ENCODE data around the gene LPCAT1. TPM values are rescaled to one million over a fixed set of nuclear protein-coding genes. Genes with fewer than 3 reads are reported as not detected.

Gene LPCAT1
- total RNA-seq, 1 donor from 2014 or later: 25.3 TPM

GRCh38 chr5:1494780-1495524, 28.8 kb downstream of the LPCAT1 start:
- no peak for DNase-seq (ENCODE audit: low read depth)
- no peak overlapping the region for H3K4me3 ChIP-seq (ENCODE audit: low read depth, low read length)
- no peak for TF ChIP-seq CTCF (IDR thresholded peaks at IDR 0.05; ENCODE audit: insufficient read depth, low read length, severe bottlenecking)
- H3K36me3 ChIP-seq (ENCODE audit: control insufficient read depth, insufficient read depth, low read length): peaks cover 15% of the 10 kb centered on the region
- H3K27me3 ChIP-seq (ENCODE audit: control insufficient read depth, insufficient read depth, low read length): no peaks in the 10 kb centered on the region
- no peak for FAIRE-seq

GRCh38 chr5:1493941-1494340, 29.8 kb downstream of the LPCAT1 start:
- no peaks in the 10 kb centered on the region for H3K27me3 ChIP-seq (ENCODE audit: control insufficient read depth, insufficient read depth, low read length)
- FAIRE-seq (no peak), DNase-seq (ENCODE audit: low read depth) (no peak)
- TF ChIP-seq CTCF (IDR thresholded peaks at IDR 0.05; ENCODE audit: insufficient read depth, low read length, severe bottlenecking): no peak
- H3K4me3 ChIP-seq (ENCODE audit: low read depth, low read length): no peak overlapping the region
- H3K36me3 ChIP-seq (ENCODE audit: control insufficient read depth, insufficient read depth, low read length): peaks cover 12% of the 10 kb centered on the region

DNA sequence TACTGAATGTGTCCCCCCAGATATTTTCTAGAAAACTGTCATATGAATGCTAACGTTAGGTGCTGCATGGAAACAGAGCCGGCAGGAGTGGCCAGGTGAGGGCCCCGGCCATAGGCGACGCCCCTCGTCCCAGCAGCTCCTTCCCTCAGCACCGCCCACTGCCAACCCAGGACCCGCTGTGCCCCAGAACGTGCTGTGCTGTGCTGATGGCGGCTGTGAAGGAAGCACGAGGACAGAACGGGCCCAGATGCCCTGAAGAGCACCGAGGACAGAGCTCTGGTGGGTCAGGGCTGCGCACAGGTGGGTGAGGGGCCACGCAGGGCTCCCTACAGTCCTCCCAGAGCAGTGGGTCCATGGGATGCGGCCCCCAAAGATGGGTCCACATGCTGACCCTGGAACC, 30.3 kb downstream of the LPCAT1 start:
- Histone ChIP-seq H3K27me3 (ENCODE audit: control insufficient read depth, insufficient read depth, low read length) (no peaks in the 10 kb centered on the region), H3K4me3 (ENCODE audit: low read depth, low read length) (no peak overlapping the region), H3K36me3 (ENCODE audit: control insufficient read depth, insufficient read depth, low read length) (peaks cover 12% of the 10 kb centered on the region)
- DNase-seq (ENCODE audit: low read depth) (no peak), FAIRE-seq (no peak)
- TF ChIP-seq CTCF (IDR thresholded peaks at IDR 0.05; ENCODE audit: insufficient read depth, low read length, severe bottlenecking): no peak

DNA sequence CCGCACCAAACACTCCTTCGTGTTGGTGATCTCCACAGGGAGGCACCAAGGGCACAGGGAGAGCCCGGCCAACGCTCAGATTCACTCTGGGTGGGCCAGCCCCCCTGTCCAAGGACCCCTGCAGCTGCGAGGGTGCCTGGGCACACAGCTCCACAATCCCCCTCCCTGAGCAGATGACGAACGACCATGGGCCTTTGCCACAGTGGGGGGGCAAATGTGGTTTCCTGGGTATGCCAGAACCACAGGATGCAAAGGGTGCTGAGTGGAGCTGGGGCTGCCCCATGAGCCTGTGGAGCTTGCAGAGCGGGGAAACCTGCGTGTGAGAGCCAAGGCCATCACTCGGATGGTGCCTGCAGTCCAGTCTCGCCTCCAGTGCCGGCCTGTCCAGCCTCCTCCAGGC, 31.0 kb downstream of the LPCAT1 start:
- DNase-seq (ENCODE audit: low read depth) (no peak), FAIRE-seq (no peak)
- Histone ChIP-seq H3K36me3 (ENCODE audit: control insufficient read depth, insufficient read depth, low read length) (peaks cover 13% of the 10 kb centered on the region), H3K27me3 (ENCODE audit: control insufficient read depth, insufficient read depth, low read length) (no peaks in the 10 kb centered on the region), H3K4me3 (ENCODE audit: low read depth, low read length) (no peak overlapping the region)
- no peak for TF ChIP-seq CTCF (IDR thresholded peaks at IDR 0.05; ENCODE audit: insufficient read depth, low read length, severe bottlenecking)

- H3K36me3 ChIP-seq (ENCODE audit: control insufficient read depth, insufficient read depth, low read length): peaks cover 19% of the 10 kb centered on the region
- H3K4me3 ChIP-seq (ENCODE audit: low read depth, low read length): no peak overlapping the region
- no peak for TF ChIP-seq CTCF (IDR thresholded peaks at IDR 0.05; ENCODE audit: insufficient read depth, low read length, severe bottlenecking)
- FAIRE-seq: no peak
- no peak for DNase-seq (ENCODE audit: low read depth)
- no peaks in the 10 kb centered on the region for H3K27me3 ChIP-seq (ENCODE audit: control insufficient read depth, insufficient read depth, low read length)
Observed at GRCh38 chr5:1490376-1490775, 33.4 kb downstream of the LPCAT1 start.

DNA sequence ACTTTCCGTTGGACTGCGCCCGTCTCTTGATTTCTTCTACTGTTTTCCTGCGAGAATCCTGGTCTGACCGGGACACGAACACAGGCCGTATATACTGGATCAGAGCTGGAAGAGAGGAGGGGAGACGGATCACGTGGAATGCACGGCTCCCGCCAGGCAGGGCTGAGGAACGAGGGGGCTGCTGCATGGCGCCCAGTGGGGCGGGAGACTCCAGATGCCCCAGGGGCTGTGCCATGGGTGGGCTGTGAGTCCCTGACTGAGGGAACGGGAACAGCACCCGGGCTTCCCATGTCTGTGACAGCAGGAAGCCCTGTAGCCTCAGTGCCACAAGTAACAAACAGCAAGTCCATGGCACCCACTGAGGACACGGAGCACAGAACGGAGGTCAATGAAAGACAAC, 34.0 kb downstream of the LPCAT1 start:
- FAIRE-seq (no peak), DNase-seq (ENCODE audit: low read depth) (no peak)
- TF ChIP-seq CTCF (IDR thresholded peaks at IDR 0.05; ENCODE audit: insufficient read depth, low read length, severe bottlenecking): no peak
- no peak overlapping the region for H3K4me3 ChIP-seq (ENCODE audit: low read depth, low read length)
- H3K36me3 ChIP-seq (ENCODE audit: control insufficient read depth, insufficient read depth, low read length): peaks cover 20% of the 10 kb centered on the region
- no peaks in the 10 kb centered on the region for H3K27me3 ChIP-seq (ENCODE audit: control insufficient read depth, insufficient read depth, low read length)

All from bronchial epithelial cell (primary cell).